ENCODE data around the gene TAS1R3. TPM values are rescaled to one million over a fixed set of nuclear protein-coding genes. Genes with fewer than 3 reads are reported as not detected.

The TAS1R3 gene
- polyA plus RNA-seq, 1 donor = 3.3 TPM

DNA sequence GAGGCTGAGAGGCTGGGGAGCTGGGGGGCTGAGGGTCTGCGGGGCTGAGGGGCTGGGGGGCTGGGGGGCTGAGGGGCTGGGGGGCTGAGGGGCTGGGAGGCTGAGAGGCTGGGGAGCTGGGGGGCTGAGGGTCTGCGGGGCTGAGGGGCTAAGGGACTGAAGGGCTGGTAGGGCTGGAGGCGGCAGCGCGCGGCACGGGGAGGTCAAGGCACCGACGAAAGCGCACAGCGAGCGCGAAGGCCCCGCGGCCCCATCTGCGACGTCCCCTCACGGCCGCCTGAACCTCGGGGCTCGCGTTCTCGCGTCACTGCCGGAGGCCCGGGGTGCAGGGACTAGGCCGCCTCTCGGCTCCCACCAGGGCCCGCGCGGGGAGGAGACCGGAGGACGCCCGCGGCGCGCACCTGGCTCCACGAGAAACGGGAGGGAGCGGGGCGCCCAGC lies 7.0 kb upstream of the TAS1R3 start:
- DNase-seq (ENCODE audit: low read depth) = no peak

GRCh38 chr1:1324524-1325287 lies 6.4 kb upstream of the TAS1R3 start, which contains the start of the genes CPTP and INTS11:
Gene CPTP, plus strand, starts transcription at chr1:1324802. Its CDS starts 2,109 bp downstream, at chr1:1326911.
Gene INTS11, minus strand, starts transcription at chr1:1324660. Its CDS starts 52 bp downstream, at chr1:1324608.
- DNase-seq (ENCODE audit: low read depth) = peak; percentile 64

DNA sequence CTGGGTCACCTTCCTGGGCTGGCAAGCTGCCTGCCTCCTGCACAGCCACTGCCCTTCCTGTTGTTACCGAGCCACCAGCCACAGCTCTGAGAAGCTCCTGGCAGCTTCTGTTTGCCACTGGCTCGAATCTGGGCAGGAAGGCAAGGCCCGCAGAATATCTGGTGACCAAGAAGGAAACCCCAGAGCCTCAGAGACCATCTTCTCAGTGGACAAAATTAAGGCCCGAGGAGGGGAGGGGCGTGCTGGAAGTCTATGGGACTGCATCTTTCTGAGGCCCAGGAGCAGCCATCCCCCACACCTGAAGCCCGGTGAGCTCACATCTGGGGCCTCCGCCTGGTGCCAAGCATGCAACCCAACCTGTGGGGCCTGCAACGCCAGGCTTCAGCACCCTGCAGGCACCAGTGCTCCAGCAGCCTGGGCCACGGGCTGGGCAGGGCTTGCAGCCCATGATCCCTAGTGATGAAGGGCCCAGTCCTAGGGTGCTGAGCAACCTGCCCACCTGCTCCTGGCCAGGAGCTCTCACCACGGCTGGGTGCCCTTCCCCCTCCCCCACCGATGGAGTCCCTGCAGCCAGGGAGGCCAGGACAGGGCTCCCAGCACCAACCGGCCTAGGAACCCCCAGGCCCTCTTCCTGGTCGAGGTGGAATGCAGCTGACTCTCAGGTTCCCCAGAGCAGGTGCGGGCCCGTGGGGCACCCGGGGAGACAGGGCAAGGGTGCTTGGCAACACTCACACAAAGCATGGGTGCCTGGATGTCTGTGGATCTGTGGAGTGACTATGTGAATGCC lies 5.6 kb upstream of the TAS1R3 start:
- no peak for DNase-seq (ENCODE audit: low read depth)

GRCh38 chr1:1326075-1326605 lies 4.9 kb upstream of the TAS1R3 start:
- no peak for DNase-seq (ENCODE audit: low read depth)

DNA sequence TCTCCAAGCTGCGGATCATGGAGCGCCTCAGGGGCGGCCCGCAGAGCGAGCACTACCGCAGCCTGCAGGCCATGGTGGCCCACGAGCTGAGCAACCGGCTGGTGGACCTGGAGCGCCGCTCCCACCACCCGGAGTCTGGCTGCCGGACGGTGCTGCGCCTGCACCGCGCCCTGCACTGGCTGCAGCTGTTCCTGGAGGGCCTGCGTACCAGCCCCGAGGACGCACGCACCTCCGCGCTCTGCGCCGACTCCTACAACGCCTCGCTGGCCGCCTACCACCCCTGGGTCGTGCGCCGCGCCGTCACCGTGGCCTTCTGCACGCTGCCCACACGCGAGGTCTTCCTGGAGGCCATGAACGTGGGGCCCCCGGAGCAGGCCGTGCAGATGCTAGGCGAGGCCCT lies 3.8 kb upstream of the TAS1R3 start:
- no peak for DNase-seq (ENCODE audit: low read depth)

DNA sequence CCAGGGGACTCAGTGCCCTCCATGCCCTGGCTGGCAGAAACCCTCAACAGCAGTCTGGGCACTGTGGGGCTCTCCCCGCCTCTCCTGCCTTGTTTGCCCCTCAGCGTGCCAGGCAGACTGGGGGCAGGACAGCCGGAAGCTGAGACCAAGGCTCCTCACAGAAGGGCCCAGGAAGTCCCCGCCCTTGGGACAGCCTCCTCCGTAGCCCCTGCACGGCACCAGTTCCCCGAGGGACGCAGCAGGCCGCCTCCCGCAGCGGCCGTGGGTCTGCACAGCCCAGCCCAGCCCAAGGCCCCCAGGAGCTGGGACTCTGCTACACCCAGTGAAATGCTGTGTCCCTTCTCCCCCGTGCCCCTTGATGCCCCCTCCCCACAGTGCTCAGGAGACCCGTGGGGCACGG lies 2.8 kb upstream of the TAS1R3 start:
- no peak for DNase-seq (ENCODE audit: low read depth)

DNA sequence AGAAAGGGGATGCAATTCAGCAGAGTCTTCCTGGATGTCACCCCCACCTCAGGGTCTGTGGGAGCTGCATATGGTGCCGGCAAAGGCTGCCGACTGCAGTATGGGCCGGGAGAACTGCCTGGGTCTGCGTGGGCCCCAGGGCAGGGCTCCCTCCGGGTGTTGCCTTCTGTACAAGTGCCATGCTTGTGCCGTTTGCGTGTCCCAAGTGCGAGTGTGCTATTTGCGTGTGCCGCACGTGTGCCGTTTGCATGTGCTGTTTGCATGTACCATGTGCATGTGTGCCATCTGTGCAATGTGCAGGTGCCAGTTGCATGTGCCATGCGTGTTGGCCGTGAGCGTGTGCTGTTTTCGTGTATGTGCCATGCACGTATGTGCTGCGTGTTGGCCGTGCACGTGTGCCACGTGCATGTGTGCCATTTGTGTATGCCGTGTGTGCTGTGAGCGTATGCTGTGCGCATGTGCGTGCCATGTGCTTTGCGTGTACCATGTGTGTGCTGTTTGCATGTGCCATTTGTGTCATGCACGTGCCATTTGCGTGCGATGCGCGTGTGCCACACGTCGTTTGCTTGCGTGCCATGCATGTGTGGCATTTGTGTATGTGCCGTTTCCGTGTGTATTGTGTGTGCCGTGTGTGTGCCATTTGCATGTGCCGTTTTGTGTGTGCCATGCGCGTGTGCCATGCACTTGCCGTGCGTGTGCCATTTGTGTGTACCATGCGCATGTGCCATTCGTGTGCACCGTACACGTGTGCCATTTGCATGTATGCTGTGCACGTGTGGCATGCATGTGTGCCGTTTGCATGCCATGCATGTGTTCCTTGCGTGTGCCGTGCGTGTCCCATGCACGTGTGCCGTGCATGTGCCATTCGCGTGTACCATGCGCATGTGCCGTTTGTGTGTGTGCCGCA lies 1.5 kb upstream of the TAS1R3 start:
- DNase-seq (ENCODE audit: low read depth) = no peak

DNA sequence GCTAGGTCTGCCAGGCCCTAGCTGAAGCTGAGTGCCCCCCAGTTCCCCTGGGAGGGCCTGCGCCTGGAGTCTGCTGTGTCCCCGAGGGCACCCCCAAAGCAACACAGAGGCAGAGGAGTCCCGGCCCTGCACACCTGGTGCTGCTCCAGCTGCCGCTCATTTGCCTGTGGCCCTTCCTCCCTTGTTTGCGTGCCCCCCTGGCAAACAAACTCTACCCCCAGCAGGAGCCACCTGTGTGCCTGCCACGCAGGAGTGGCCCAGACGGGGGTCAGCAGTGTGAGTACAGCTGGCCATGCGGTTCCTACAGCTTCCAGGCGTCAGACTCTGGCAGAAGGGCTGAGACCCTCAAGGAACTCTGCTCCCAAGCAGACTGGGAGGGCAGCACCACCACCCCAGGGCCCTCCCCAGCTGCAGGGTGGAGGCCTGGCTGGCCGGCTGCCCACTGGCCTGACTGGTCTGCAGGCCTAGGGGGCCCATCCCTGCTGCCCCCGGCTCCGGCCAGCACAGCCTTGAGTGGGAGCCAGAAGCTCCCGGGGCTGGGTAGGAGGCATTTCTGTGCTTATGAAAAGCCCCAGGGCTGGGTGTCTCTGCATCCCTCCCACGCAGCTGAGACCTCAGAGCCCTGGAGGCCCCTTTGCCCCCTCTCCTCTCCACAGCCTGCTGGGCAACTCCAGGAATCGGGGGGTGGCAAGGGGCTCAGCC lies 563 bp upstream of the TAS1R3 start:
- DNase-seq (ENCODE audit: low read depth) = no peak

GRCh38 chr1:1332031-1332755 lies 1.1 kb downstream of the TAS1R3 start:
- DNase-seq (ENCODE audit: low read depth) = no peak

DNA sequence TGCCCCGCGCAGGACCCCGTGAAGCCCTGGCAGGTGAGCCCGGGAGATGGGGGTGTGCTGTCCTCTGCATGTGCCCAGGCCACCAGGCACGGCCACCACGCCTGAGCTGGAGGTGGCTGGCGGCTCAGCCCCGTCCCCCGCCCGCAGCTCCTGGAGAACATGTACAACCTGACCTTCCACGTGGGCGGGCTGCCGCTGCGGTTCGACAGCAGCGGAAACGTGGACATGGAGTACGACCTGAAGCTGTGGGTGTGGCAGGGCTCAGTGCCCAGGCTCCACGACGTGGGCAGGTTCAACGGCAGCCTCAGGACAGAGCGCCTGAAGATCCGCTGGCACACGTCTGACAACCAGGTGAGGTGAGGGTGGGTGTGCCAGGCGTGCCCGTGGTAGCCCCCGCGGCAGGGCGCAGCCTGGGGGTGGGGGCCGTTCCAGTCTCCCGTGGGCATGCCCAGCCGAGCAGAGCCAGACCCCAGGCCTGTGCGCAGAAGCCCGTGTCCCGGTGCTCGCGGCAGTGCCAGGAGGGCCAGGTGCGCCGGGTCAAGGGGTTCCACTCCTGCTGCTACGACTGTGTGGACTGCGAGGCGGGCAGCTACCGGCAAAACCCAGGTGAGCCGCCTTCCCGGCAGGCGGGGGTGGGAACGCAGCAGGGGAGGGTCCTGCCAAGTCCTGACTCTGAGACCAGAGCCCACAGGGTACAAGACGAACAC lies 1.8 kb downstream of the TAS1R3 start:
- DNase-seq (ENCODE audit: low read depth) = no peak

- no peak for DNase-seq (ENCODE audit: low read depth)
Measured at GRCh38 chr1:1333551-1334241, 2.6 kb downstream of the TAS1R3 start.

- no peak for DNase-seq (ENCODE audit: low read depth)
Measured at GRCh38 chr1:1334835-1335234, 3.8 kb downstream of the TAS1R3 start.

DNA sequence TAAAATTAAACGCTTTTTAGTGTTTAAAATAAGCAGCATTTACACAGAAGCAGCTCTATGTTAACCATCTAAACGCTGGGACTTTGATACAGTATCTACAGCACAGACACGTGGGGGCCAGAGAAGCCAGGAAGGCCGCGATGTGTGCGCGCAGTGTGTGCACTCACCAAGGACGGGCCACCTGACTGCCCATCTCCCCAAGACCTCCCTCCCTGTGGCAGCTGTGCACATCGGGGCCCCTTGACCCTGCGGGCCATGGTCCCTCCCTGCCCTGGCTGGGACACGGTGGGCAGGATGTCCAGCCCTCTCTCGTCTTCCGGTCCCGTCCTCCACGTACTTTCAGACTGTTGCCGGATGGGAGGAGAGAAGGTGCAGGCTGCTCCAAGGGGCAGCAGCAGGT lies 4.2 kb downstream of the TAS1R3 start:
- no peak for DNase-seq (ENCODE audit: low read depth)

DNA sequence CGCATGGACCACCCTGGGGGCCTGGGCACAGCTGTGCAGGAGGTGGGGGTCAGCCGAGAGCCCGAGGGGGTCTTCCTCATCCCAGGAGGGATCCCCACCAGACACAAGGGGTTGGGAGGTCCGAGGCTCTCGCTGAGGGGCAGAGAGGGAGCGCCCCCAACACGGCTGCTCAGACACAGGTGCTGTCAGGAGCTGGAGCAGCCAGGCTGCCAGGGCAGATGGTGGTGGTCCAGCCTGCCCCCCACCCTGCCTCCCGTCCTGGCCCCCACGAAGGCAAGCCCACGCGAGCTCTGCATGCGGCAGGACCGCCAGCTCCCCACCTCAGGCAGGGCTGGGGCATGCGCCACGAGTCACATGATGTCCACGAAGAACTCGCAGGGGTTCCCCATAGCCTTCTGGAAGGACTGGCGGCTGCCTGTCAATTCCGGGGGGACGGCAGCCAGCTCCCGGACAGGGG lies 4.7 kb downstream of the TAS1R3 start:
- DNase-seq (ENCODE audit: low read depth) = no peak

GRCh38 chr1:1336446-1336845 lies 5.4 kb downstream of the TAS1R3 start:
- no peak for DNase-seq (ENCODE audit: low read depth)

DNA sequence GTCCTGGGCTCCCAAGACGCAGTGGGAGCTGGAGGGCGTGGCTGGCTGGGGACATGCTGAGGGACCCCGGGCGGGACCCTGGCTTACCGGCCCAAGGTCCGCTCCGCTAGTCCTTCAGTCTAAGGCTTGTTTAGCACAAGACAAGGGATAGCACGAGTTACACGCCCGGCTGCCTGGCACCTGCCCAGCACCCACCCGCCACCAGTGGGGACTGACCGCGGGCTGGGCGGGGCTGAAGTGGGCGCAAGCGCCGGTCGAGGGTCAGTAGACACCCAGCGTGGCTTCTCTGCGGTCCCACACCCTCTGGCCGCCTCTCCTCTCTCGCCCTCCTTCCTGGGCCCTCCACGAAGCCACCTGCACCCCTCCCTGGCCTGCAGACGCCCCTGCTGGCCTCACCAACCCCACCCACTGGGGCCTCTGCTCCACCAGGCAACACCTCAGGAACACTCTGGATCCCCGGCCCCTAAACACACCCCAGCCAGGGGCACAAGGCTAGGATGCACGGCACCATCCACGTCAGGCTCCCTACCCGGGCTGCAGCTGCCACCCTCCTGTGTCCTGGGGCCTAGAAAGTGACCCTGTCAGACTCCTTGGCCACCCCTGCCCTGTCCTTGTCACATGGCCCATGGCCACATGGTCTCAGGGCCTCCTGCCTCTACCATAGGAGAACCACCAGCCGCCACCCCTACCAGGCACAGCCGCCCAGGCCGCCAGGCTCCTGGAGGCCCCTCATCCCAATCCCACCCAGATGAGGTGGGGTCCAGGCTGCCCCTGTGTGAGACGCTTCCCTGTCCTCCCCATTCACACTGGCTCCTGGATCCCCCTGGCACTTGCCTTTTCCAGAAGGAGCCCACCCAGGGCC lies 6.1 kb downstream of the TAS1R3 start:
- DNase-seq (ENCODE audit: low read depth) = no peak

DNA sequence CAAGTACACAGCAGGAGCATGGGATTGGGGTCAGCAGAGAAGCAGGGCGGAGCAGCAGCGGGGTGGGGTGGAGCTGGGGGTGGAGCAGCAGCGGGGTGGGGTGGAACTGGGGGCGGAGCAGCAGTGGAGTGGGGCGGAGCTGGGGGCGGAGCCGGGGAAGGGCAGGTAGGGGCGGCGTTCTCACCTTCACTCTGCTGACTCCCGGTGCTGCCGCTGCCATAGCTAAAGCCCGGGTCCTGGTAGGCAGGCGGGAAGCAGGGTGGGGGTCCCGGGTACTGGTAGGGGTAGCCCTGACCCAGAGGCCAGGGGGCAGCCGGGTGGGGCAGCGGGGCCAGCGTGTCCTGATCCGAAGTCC lies 6.7 kb downstream of the TAS1R3 start:
- no peak for DNase-seq (ENCODE audit: low read depth)

DNA sequence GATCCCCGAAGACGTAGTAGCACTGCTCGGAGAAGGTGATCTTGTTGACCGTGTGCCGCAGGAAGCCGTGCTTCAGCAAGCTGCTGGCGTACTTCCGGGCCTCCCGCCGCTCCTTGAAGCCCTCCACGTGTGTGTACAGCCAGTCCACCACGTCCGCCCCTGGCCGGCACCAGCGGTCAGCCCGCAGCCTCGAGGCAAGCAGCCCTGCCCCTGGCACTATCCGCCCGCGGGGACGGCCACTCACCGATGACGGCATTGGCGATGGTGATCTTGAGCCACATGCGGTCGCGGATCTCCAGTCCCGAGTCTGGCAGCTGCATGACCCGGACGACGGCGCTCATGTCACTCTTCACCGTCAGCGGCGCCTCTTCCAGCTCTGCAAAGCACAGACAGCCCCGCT lies 7.2 kb downstream of the TAS1R3 start:
- no peak for DNase-seq (ENCODE audit: low read depth)

Measured in forelimb muscle (tissue), 1 donor.